ENCODE data around the gene CCDC57.
"Not testable (repeated sequence)": the region's sequence is repeated elsewhere in the genome, so short reads cannot be mapped to it uniquely, and the experiment has no call there.

The CCDC57 gene

GRCh38 chr17:82199496-82199895 lies 13.1 kb downstream of the CCDC57 start:
- TF ChIP-seq CTCF (conservative IDR thresholded peaks at IDR 0.05; ENCODE audit: control insufficient read depth, insufficient read depth, low read depth, low read length): no peak
- DNase-seq (ENCODE audit: low read depth): no peak
- H3K4me3 ChIP-seq (ENCODE audit: control insufficient read depth, low read depth, low read length): no peak overlapping the region

- no peak overlapping the region for H3K4me3 ChIP-seq (ENCODE audit: control insufficient read depth, low read depth, low read length)
- no peak for DNase-seq (ENCODE audit: low read depth)
Observed at GRCh38 chr17:82198092-82198491, 14.6 kb downstream of the CCDC57 start.

GRCh38 chr17:82195675-82196672 lies 16.7 kb downstream of the CCDC57 start:
- no peak for TF ChIP-seq CTCF (conservative IDR thresholded peaks at IDR 0.05; ENCODE audit: control insufficient read depth, insufficient read depth, low read depth, low read length)
- no peak for DNase-seq (ENCODE audit: low read depth)
- no peak overlapping the region for H3K4me3 ChIP-seq (ENCODE audit: control insufficient read depth, low read depth, low read length)

More at GRCh38 chr17:82198092-82198491, 14.6 kb downstream of the CCDC57 start:
- no peak for TF ChIP-seq CTCF (conservative IDR thresholded peaks at IDR 0.05; ENCODE audit: control insufficient read depth, insufficient read depth, low read depth, low read length)

GRCh38 chr17:82194765-82195164 lies 17.9 kb downstream of the CCDC57 start:
- H3K4me3 ChIP-seq (ENCODE audit: control insufficient read depth, low read depth, low read length): no peak overlapping the region
- TF ChIP-seq CTCF (conservative IDR thresholded peaks at IDR 0.05; ENCODE audit: control insufficient read depth, insufficient read depth, low read depth, low read length): no peak
- no peak for DNase-seq (ENCODE audit: low read depth)

GRCh38 chr17:82193520-82194220 lies 19.0 kb downstream of the CCDC57 start:
- H3K4me3 ChIP-seq (ENCODE audit: control insufficient read depth, low read depth, low read length): no peak overlapping the region
- DNase-seq (ENCODE audit: low read depth): no peak
- TF ChIP-seq CTCF (conservative IDR thresholded peaks at IDR 0.05; ENCODE audit: control insufficient read depth, insufficient read depth, low read depth, low read length): no peak

GRCh38 chr17:82193050-82193449 lies 19.6 kb downstream of the CCDC57 start:
- not testable (repeated sequence) for H3K4me3 ChIP-seq (ENCODE audit: control insufficient read depth, low read depth, low read length); DNase-seq (ENCODE audit: low read depth)

All from fibroblast of mammary gland (primary cell).